CD4-positive, alpha-beta T cell (primary cell): ENCODE results near the gene POLRMT. TPM values are rescaled to one million over a fixed set of nuclear protein-coding genes. Genes with fewer than 3 reads are reported as not detected.

Experiments used
- ATAC-seq: fragments of 200-7000 bp; cut with Tn5 transposase; one replicate; pipeline ENCODE4 v1.10.0; 2022; ENCODE audit warnings: mild to moderate bottlenecking; ENCODE audit not compliant: poor library complexity
- CTCF ChIA-PET: fragments of 350-600 bp; sonication (Branson Sonifier 250); formaldehyde crosslinking; loops from one replicate; lab custom pipeline; 2021; ENCODE audit warnings: antibody characterized with exemption, inconsistent platforms; lab: Charles Lee
- POLR2A ChIA-PET: fragments of 350-600 bp; sonication (Branson Sonifier 250); formaldehyde crosslinking; loops from one replicate; lab custom pipeline; 2021; ENCODE audit warnings: antibody characterized with exemption, inconsistent platforms; lab: Charles Lee
- DNase-seq, 14 experiments: peaks; one replicate each; pipeline ENCODE4 v3.0.0-alpha.2; 2013 to 2020; ENCODE audit warnings: mixed read lengths in 2 of 14
- H3K27ac ChIP-seq, 2 donors: one replicate each; pipeline versions ENCODE4 v1.5.1 to v1.7.0; 2013; ENCODE audit warnings: low read length in 2 of 2, low read depth in 1 of 2, mild to moderate bottlenecking in 1 of 2
- H3K27me3 ChIP-seq, 2 experiments: 1 replicate in 1 of 2; 2 replicates in 1 of 2; pipeline versions ENCODE4 v1.6.1 to v1.7.0; 2013; ENCODE audit warnings: low read length in 2 of 2, control low read depth in 1 of 2, mild to moderate bottlenecking in 1 of 2, moderate library complexity in 1 of 2; ENCODE audit not compliant: insufficient read depth in 2 of 2, control insufficient read depth in 1 of 2
- H3K36me3 ChIP-seq: one replicate; pipeline ENCODE4 v1.6.1; 2013; ENCODE audit warnings: low read length, control low read depth; ENCODE audit not compliant: insufficient read depth
- H3K4me1 ChIP-seq: one replicate; pipeline ENCODE4 v1.6.1; 2013; ENCODE audit warnings: low read length, control low read depth; ENCODE audit not compliant: insufficient read depth
- H3K4me3 ChIP-seq: one replicate; pipeline ENCODE4 v1.5.1; 2013; ENCODE audit warnings: mild to moderate bottlenecking, low read length, moderate library complexity
- H3K9me3 ChIP-seq, 2 experiments: 1 replicate in 1 of 2; 2 replicates in 1 of 2; pipeline versions ENCODE4 v1.6.1 to v1.7.0; 2013; ENCODE audit warnings: low read length in 2 of 2, mild to moderate bottlenecking in 2 of 2, control low read depth in 1 of 2, moderate library complexity in 1 of 2; ENCODE audit not compliant: control insufficient read depth in 1 of 2, insufficient read depth in 1 of 2
- H3K27ac Mint-ChIP-seq: one replicate; pipeline ENCODE4 v1.8.0; 2020; ENCODE audit warnings: mixed read lengths
- H3K27me3 Mint-ChIP-seq: one replicate; pipeline ENCODE4 v1.8.0; 2021; ENCODE audit warnings: mixed read lengths
- H3K36me3 Mint-ChIP-seq: one replicate; pipeline ENCODE4 v1.8.0; 2021; ENCODE audit warnings: low read depth, mixed read lengths
- H3K4me1 Mint-ChIP-seq: one replicate; pipeline ENCODE4 v1.8.0; 2021; ENCODE audit warnings: low read depth, mixed read lengths
- H3K4me3 Mint-ChIP-seq: one replicate; pipeline ENCODE4 v1.8.0; 2020; ENCODE audit warnings: mild to moderate bottlenecking, mixed read lengths
- H3K9me3 Mint-ChIP-seq: one replicate; pipeline ENCODE4 v1.8.0; 2020; ENCODE audit warnings: mixed read lengths
- intact Hi-C, 2 experiments: fragments of 100-400 bp; cut with DNase I in 1 of 2; cut with micrococcal nuclease in 1 of 2; formaldehyde crosslinking; loops; one replicate each; pipeline versions ENCODE4 v1.15.1 to v1.9.0; 2023 to 2025; cut with DNase I, micrococcal nuclease
- total RNA-seq, 174 experiments: library from RNA in 2 of 174; stranded (reverse) in 2 of 174; gene quantifications; one replicate each; pipeline ENCODE4 v1.2.3 and lab custom pipeline; 2021 to 2026
- TF ChIP-seq, protein P1 (sequence below): fragments of 200-600 bp; IDR thresholded peaks from one replicate; pipeline ENCODE4 v1.8.0; 2022; ENCODE audit warnings: antibody characterized with exemption, mild to moderate bottlenecking

Gene POLRMT
- total RNA-seq, 2 experiments from 2014 or later = 54.4 to 56.2 TPM

DNA sequence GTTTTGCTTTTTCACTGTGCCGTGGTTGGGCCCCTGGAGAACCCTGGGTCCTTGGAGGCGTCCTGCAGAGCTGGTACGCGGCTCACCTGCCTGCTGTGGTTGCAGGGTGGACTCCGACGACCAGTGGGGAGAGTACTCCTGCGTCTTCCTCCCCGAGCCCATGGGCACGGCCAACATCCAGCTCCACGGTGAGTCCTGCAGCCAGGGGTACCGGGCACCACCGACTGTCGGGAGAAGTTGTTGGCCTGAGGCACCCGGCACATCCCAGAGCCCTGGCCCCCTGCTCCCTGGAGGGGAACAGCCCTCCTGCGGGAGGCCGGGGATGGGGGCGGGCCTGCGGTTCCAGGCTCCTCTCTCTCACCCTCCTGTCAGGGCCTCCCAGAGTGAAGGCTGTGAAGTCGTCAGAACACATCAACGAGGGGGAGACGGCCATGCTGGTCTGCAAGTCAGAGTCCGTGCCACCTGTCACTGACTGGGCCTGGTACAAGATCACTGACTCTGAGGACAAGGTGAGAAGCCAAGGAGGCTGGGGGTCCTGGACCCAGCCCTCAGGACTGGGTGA lies 53.0 kb downstream of the POLRMT start:
- no peaks in the 10 kb centered on the region for H3K27me3 ChIP-seq
- peaks cover 4% of the 10 kb centered on the region for H3K27me3 Mint-ChIP-seq
- no peaks in the 10 kb centered on the region for H3K9me3 ChIP-seq
- H3K27ac Mint-ChIP-seq = no peak overlapping the region
- TF ChIP-seq, protein P1, sequence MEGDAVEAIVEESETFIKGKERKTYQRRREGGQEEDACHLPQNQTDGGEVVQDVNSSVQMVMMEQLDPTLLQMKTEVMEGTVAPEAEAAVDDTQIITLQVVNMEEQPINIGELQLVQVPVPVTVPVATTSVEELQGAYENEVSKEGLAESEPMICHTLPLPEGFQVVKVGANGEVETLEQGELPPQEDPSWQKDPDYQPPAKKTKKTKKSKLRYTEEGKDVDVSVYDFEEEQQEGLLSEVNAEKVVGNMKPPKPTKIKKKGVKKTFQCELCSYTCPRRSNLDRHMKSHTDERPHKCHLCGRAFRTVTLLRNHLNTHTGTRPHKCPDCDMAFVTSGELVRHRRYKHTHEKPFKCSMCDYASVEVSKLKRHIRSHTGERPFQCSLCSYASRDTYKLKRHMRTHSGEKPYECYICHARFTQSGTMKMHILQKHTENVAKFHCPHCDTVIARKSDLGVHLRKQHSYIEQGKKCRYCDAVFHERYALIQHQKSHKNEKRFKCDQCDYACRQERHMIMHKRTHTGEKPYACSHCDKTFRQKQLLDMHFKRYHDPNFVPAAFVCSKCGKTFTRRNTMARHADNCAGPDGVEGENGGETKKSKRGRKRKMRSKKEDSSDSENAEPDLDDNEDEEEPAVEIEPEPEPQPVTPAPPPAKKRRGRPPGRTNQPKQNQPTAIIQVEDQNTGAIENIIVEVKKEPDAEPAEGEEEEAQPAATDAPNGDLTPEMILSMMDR = no peak
- no peak overlapping the region for H3K27ac ChIP-seq
- no peak for ATAC-seq
- intact Hi-C loops = no loop called here
- H3K36me3 ChIP-seq = peaks cover 44% of the 10 kb centered on the region
- H3K4me3 Mint-ChIP-seq = no peak overlapping the region
- peak in 1 of 14 experiments; percentile 29 for DNase-seq
- H3K4me1 ChIP-seq = peaks cover 28% of the 10 kb centered on the region
- ChIA-PET POLR2A (no interaction called here), CTCF (interaction anchor here (0.8 kb wide), 1 partner anchor 154 kb away, joined by 3 read pairs; no protein-coding TSS in a partner anchor)
- peaks cover 4% of the 10 kb centered on the region for H3K36me3 Mint-ChIP-seq
- H3K4me3 ChIP-seq = no peak overlapping the region
- H3K9me3 Mint-ChIP-seq = no peaks in the 10 kb centered on the region
- H3K4me1 Mint-ChIP-seq = no peaks in the 10 kb centered on the region

DNA sequence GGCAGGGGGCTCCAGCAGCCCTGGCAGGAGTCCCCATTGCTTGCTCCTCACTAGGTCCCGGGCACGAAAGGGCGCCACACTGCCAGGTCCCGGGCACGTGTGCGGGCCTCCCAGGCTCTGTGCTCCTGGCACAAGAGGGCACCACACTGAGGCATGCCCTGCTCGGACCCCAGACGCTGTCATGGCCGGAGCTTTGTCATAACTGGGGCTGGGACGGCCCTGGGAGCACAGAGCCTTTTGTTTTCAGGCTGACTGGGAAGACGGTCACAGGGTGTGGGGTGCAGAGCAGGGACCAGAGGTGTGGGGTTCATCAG lies 53.5 kb downstream of the POLRMT start:
- no peaks in the 10 kb centered on the region for H3K9me3 Mint-ChIP-seq
- no peak overlapping the region for H3K27ac Mint-ChIP-seq
- no peak overlapping the region for H3K4me3 Mint-ChIP-seq
- peaks cover 44% of the 10 kb centered on the region for H3K36me3 ChIP-seq
- DNase-seq (no peak), ATAC-seq (no peak)
- no peak overlapping the region for H3K27ac ChIP-seq
- intact Hi-C loops = no loop called here
- H3K4me3 ChIP-seq = no peak overlapping the region
- POLR2A ChIA-PET = no interaction called here
- CTCF ChIA-PET = interaction anchor here (0.8 kb wide), 1 partner anchor 154 kb away, joined by 3 read pairs; no protein-coding TSS in a partner anchor
- peaks cover 4% of the 10 kb centered on the region for H3K27me3 Mint-ChIP-seq
- H3K4me1 Mint-ChIP-seq = peaks cover 3% of the 10 kb centered on the region
- H3K4me1 ChIP-seq = peaks cover 34% of the 10 kb centered on the region
- TF ChIP-seq, protein P1 = no peak
- H3K27me3 ChIP-seq = no peaks in the 10 kb centered on the region
- no peaks in the 10 kb centered on the region for H3K9me3 ChIP-seq
- H3K36me3 Mint-ChIP-seq = peaks cover 4% of the 10 kb centered on the region

DNA sequence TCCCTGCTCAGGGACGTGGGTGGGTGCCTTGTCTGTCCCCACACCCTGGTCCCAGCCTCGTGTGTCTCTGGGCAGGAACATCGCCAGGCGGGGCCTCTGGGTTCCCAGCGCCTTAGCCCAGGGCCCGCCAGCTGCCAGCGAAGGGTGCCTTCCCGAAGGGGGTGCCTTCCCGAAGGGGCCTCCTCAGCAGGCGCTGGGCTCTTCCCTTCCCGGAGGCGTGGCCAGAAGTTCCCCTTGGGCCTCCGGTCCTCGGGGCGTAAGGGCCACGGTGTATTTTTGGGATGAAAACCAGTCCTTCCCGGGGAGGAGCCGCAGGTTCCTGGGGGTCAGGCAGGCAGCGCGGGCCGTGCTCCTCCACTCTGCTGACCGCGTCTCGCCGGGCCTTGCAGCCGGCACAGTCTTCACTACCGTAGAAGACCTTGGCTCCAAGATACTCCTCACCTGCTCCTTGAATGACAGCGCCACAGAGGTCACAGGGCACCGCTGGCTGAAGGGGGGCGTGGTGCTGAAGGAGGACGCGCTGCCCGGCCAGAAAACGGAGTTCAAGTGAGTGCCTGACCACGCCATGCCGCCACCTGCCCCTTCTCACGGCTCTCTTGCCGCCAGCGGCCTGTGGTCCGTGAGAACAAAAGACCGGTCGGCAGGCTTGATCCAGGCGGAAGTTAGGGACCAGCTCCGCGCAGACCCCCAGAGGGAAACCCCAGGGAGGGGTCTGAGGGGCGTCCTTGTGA lies 54.1 kb downstream of the POLRMT start:
- H3K36me3 Mint-ChIP-seq = peaks cover 4% of the 10 kb centered on the region
- H3K36me3 ChIP-seq = peaks cover 44% of the 10 kb centered on the region
- no peak overlapping the region for H3K4me3 ChIP-seq
- intact Hi-C loops = no loop called here
- DNase-seq = peak in 1 of 14 experiments; percentile 31
- TF ChIP-seq, protein P1 = no peak
- ChIA-PET CTCF (no interaction called here), POLR2A (no interaction called here)
- H3K4me1 ChIP-seq = peaks cover 37% of the 10 kb centered on the region
- no peaks in the 10 kb centered on the region for H3K9me3 Mint-ChIP-seq
- no peaks in the 10 kb centered on the region for H3K27me3 ChIP-seq
- no peak overlapping the region for H3K4me3 Mint-ChIP-seq
- no peak for ATAC-seq
- H3K4me1 Mint-ChIP-seq = peaks cover 7% of the 10 kb centered on the region
- no peak overlapping the region for H3K27ac Mint-ChIP-seq
- peaks cover 4% of the 10 kb centered on the region for H3K27me3 Mint-ChIP-seq
- no peaks in the 10 kb centered on the region for H3K9me3 ChIP-seq
- no peak overlapping the region for H3K27ac ChIP-seq
